ENCODE measurements around the gene DCAF4. TPM values are rescaled to one million over a fixed set of nuclear protein-coding genes. Genes with fewer than 3 reads are reported as not detected.
"Not testable (repeated sequence)": the region's sequence is repeated elsewhere in the genome, so short reads cannot be mapped to it uniquely, and the experiment has no call there.

The DCAF4 gene
- total RNA-seq, 4 donors from 2014 or later, result 15.7 to 50.1 (median 16.4) TPM

DNA sequence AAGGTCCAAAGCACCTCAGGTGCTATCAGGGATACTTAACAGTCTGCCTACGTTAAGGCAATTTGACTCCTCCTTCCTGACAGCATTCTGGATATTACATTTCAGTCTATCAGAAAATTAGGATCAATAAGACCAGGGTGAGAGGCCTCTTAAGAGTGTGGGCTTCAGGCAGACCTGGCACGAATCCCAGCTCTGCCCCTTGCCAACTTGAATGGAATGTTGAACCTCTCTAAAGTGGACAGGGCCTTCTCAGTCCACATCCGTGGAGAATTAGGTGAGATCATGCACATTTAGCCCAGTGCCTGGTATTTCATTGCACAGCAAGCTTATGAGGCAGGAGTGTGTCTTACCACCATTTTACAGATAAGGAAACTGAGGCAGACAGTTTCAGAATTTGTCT, 25.9 kb downstream of the DCAF4 start:
- ATAC-seq (ENCODE audit: low FRiP score), result no peak

DNA sequence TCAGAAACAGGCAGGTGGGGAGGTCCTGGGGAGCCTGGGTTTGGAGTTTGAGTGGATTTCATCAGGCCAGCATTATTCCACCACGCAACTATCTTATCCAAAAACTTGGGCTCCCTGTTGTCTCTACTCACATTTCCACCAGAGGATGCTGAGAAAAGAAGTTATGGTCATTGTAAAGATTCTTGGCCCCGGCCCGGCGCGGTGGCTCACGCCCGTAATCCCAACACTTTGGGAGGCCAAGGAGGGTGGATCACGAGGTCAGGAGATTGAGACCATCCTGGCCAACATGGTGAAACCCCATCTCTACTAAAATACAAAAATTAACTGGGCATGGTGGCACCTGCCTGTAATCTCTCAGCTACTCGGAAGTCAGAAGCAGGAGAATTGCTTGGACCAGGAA, 30.5 kb downstream of the DCAF4 start:
- not testable (repeated sequence) for DNase-seq (ENCODE audit: low spot score); ATAC-seq (ENCODE audit: low FRiP score)

More for the DNA sequence above, 25.9 kb downstream of the DCAF4 start:
- no peak for TF ChIP-seq CTCF (IDR thresholded peaks at IDR 0.05)
- DNase-seq (ENCODE audit: low spot score), result no peak

DNA sequence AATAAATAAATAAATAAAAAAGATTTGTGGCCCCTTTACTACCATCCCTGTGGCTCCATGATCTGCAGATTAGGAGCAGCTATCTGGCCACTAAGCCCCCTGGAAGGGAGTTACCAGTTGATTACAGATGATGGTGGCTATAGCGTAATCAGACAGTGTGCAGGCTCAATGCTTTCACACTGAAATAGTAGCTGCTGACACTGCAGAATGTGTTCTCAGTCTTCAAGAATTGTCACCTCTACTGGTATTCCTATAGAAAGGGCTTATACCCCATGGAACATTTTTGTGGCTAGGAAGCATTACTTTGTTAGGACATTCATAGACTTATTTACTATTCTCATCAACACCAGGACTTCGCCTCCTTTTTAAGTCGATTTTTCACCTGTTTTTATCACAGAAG, 30.9 kb downstream of the DCAF4 start:
- TF ChIP-seq CTCF (IDR thresholded peaks at IDR 0.05), result no peak
- no peak for ATAC-seq (ENCODE audit: low FRiP score)
- DNase-seq (ENCODE audit: low spot score), result no peak

DNA sequence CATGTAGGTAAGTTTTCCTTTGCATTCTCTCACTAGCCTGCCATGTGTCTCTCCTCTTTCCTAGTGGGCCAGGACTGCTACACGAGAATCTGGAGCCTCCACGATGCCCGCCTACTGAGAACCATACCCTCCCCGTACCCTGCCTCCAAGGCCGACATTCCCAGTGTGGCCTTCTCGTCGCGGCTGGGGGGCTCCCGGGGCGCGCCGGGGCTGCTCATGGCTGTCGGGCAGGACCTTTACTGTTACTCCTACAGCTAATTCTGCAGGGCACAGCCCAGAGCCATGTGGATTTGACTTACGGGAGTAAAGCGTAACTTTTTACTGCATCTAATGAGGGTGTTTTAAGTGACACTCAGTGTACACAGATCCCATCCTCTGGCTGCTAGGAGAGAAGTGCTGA, 32.3 kb downstream of the DCAF4 start:
- ATAC-seq (ENCODE audit: low FRiP score) (no peak), DNase-seq (ENCODE audit: low spot score) (no peak)
- no peak for TF ChIP-seq CTCF (IDR thresholded peaks at IDR 0.05)

GRCh38 chr14:72961016-72961415, 34.8 kb downstream of the DCAF4 start:
- not testable (repeated sequence) for ATAC-seq (ENCODE audit: low FRiP score); DNase-seq (ENCODE audit: low spot score)

DNA sequence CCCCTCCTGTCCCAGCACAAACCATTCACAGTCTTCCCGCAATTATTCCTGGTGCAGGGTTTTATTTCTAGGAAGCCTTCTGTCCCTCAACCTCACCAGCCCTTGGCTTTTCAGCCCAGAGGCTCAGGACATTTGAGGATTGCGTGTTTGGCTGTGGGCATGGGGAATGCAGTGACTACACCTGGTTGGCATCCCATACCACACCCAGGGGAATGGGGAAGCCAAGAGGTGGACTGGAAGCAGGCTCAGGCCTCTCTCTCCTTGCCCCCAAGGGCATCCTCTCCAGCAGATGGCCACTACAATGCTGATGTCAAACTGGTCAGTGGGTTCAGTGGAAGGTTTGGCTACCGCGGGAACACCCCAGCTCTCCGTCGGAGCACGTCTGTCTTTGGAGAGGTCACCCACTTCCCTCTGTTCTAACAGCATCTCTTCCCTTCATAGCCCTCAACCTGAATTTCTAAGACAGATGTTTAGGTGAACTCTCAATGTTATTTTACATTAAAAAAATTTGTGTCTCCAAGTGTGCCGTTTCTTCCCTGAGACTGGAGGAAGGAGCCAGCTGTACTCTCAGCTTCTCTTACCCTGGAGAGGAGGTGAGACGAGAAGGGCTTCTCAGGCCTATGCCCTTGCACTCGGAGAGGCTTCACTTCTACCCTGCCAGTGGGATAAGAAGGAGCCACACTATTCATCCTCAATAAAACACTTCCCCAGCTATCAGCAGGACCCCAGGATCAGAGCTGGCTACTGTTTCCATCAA, 35.5 kb downstream of the DCAF4 start:
- no peak for TF ChIP-seq CTCF (IDR thresholded peaks at IDR 0.05)
- no peak for DNase-seq (ENCODE audit: low spot score)
- ATAC-seq (ENCODE audit: low FRiP score), result no peak

- not testable (repeated sequence) for ATAC-seq (ENCODE audit: low FRiP score)
- DNase-seq (ENCODE audit: low spot score), result peak; percentile 28
Observed at GRCh38 chr14:72962336-72962754, 36.1 kb downstream of the DCAF4 start.

- TF ChIP-seq CTCF (IDR thresholded peaks at IDR 0.05), result no peak
- DNase-seq (ENCODE audit: low spot score) (no peak), ATAC-seq (ENCODE audit: low FRiP score) (no peak)
Observed at GRCh38 chr14:72962829-72963312, 36.6 kb downstream of the DCAF4 start.
